Pons (tissue), 1 donor: ENCODE data around the gene KRT23.

Source experiments
- DNase-seq: peaks from one replicate; pipeline ENCODE4 v3.0.0-alpha.2; 2016; ENCODE audit warnings: low spot score

KRT23 gene

DNA sequence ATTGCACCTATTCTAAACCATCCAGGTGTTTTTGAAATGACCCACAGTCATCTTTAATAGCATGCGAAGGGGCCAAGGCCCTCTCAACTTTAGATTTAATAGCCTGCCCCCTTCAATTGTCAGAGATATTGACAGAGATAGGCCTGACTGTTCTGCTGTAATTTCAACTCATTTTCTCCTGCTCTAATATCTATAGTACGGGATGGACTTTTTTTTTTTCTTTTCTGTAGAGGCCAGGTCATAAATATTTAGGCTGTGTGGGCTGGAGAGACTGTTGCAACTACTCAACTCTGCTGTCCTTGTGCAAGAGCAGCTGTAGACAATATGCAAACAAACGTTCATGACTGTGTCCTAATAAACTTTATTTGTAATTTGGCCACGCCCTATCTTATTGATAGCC is 27.7 kb downstream of the KRT23 start:
- DNase-seq, result no peak

DNA sequence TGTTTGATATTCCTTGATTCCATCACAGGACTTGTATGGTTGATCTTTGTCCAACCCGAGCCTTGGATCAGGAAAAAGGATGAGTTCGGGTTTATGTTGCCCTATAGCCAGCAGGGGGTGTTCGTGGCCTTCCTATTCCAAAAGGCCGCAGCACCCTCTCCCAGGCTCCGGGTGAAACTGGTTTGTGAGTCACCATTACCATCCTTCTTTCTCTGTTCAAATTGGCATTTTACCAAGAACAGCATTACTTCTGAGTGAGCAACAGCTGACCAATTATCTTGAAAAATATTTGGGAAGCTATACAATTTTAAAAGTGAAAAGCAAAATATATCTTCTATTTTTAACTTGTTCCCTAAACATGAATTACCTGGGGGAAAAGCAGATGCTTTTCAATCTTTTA is 28.1 kb downstream of the KRT23 start:
- peak; percentile 81 for DNase-seq

DNA sequence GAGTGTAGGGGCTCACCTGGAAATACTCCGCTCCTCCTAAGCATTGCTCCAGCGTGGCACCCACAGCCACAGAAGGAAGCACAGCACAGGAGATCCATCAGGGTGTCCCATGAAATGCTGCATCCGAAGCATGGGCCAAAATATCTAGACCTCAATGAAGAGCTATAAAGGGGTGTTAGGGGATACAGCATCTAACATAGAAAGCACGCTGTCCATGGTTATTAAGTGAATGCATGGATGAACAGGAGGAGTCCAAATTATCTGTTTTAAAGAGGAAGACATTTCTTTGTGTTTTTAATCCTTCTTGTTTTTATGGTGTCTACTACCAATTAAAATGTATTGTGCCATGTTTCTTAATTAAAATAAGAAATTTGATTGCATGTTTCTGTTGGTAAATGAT is 30.8 kb downstream of the KRT23 start:
- DNase-seq, result no peak

DNA sequence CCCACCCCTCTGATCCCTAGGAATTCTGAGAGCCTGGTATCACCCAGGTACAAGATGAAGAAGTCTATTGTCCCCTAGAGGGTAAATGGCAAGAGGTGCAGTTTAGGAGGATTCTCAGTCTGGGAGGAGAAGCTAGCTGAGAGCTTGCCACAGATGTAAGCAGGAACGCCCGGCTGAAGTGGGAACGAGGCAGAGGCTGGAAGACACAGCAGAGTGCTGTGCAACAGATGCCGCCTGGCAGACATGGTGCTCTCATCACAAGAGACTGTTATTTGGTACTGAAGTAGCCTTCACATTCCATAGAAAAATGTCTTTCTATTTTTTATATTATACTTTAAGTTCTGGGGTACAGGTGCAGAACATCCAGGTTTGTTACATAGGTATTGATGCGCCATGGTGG is 32.1 kb downstream of the KRT23 start:
- no peak for DNase-seq

DNA sequence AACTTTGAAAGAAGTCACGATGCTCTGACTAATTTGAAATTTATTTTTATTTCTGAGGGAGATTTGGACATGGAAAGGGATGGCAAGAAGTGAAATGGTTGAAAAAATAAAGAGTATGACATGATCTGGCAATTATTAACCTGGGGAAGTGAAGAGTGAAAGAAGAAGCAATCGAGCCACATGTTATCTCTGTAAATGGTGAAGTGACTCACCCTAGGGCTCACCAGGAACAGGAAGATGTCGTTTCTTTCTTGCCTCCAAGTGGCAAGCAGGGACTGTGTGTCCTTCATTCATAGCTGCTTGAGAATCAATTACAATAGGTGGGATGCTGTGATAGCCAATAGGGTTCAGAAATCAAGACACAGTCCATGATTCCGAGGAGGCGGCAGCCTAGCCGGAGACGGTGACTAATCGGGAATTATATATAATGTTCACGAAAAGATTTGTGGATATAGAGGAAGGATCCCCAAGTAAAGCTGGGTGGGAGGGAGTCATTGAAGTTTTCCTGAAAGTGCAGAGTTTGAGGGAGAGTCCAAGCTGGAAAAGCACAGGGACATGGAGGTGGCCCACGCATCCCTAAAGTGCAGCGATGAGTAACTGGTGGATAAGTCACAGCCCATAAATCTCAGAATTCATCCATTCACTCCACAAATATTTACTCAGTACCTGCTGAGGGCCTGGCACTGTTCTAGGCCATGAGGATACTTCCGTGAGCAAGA is 34.2 kb downstream of the KRT23 start:
- no peak for DNase-seq

DNA sequence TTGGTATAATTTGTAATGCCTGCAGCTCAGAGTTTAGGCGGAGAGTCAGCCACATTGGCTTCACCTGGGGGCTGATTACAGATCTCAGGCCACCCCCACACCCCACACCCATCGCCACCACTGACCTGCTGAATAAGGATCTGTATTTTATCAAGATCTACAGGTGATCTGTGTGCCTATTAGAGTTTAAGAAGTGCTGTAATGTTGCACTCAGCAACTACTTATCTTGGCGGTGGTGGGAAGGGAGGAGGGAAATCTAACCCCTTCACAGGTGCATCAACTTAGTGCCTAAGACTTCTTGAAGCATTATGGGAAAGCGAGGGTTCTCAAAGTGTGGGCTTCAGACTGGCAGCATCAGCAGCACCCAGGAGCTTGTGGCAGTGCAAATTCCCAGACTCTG is 34.9 kb downstream of the KRT23 start:
- DNase-seq, result no peak

DNA sequence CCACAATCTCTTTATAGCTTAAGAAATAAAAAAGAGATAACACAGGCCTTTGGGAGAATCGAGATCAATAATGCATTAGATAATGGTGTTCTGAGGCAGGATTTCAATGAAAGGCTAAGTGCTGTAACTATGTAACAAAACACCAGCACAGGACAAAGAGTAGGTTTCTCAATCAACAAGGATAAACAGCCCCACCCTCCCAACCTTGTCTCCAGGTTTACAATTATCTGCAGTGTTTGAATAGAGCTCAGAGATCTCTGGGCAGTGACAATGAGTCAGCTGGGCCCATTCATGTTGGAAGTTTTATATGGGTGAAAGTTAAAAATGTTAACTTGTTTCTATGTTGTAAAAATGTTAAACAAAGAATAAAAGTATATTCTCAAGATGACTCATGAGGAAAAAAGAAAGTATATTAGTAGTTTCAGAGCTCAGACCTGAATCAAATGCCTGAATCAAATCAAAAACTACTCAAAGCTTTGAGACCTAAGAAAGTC is 35.4 kb downstream of the KRT23 start:
- DNase-seq, result no peak

DNA sequence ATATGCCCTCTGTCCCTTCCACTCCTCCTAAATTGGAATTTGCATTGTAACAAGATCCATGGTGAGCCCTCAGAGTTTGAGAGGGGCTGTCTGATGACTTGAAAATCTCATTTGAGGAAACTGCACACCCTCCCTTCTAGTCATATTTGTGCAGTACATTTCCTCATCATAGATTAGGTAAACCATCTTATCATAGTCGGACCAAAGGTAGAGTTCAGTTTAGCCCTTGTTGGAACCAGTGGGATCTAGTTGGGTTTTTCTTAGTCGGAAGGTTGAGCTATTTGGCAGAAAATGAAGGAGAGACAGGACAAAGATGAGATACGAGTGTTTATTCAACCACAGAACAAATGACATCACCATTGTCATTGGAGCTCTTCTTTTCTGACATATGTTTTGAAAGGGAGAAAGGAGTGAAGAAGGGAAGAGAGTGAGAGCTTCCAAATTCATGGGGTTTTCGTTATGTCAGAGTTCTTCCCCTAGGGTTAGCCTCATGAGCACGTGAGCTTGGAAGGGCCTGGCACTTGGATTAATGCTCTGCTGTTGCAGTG is 36.6 kb downstream of the KRT23 start:
- DNase-seq, result no peak

DNA sequence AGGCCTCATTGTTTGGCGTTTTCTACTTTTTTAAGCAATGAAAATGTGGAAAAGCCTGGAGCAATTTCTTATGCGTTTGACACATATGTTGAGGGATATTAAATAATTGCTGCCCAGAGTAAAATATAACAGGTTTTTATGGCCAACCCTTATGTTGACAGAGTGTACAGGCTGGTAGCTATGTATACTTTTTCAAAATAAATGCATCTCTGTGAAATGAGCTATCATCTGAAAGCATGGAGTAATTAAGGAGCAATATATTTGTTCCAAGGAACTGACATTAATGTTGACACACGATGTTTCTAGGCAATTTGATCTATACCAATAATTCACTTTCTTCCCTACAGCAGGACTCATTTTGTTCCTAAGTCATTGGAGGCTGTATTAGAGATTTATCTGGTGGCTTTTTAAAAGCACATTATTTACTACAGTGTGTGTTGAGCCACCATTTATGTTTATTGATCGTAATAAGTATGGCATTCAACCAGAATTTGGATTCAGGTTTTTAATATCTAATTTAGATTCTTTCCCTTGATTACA is 40.5 kb downstream of the KRT23 start:
- DNase-seq, result no peak

DNA sequence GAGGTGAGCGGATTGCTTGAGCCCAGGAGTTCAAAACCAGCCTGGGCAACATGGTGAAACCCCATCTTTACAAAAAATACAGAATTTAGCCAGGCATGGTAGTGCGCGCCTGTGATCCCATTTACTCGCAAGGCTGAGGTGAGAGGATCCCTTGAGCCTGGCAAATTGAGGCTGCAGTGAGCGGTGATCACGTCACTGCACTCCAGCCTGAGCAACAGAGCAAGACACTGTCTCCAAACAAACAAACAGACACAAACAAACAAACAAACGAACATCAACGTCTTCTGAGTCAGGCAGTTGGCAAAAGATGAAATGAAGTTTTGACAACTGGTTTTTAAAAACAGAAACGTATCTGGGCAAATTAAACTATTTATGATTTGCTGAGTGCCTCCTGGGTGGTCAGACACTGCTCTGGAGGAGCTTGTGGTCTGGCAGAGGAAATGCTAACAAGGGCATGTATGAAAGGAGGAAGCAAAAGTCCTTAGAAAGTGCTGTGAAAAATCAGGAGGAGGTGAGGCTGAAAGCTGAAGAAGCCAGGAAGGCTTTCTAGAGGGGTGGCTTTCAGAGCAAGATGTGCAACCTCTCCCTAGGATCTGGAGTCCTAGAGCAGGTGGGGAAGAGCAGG is 42.2 kb downstream of the KRT23 start:
- no peak for DNase-seq

DNA sequence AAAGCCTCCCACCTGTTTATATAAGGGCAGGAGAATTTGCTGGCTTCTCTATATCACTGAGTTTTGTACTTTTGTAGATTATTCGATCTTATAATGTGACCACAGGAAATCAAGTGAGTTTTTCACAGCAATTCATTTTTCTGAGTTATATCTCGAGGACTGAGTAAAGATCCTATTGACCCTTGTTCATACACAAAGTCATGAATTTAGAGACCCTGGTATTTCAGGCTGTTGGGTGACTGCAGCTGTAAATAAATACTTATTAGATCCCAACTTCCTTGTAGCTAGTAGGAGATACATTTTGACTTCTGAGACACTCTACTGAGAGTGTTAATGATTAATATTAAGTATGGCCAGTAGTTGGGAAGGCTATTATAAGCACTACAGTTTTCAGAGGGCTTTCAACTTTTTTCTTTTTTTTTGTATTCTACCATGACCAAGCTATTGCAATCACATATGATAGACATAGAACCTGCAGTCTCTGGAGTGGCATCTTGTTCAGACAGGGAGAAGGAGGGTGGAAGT is 49.2 kb downstream of the KRT23 start:
- no peak for DNase-seq

DNA sequence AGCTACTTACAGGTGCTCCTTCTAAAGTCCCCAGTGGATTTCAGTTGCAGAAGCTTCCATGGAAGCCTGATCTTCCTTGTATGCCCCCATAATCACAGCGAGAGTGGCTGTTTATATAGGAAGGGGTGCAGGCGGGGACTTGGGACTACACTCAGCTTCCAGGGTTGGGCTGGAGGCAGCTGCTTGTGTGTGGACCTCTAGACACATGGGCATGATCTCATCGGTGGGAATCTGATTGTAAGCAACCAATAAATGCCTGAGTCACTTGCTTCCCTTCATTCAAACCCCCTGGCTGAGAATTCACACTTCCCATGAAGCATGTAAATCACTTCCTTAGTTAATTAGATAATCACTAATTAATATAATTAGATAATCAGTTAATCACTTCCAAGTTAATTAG is 51.4 kb downstream of the KRT23 start:
- DNase-seq, result no peak

DNA sequence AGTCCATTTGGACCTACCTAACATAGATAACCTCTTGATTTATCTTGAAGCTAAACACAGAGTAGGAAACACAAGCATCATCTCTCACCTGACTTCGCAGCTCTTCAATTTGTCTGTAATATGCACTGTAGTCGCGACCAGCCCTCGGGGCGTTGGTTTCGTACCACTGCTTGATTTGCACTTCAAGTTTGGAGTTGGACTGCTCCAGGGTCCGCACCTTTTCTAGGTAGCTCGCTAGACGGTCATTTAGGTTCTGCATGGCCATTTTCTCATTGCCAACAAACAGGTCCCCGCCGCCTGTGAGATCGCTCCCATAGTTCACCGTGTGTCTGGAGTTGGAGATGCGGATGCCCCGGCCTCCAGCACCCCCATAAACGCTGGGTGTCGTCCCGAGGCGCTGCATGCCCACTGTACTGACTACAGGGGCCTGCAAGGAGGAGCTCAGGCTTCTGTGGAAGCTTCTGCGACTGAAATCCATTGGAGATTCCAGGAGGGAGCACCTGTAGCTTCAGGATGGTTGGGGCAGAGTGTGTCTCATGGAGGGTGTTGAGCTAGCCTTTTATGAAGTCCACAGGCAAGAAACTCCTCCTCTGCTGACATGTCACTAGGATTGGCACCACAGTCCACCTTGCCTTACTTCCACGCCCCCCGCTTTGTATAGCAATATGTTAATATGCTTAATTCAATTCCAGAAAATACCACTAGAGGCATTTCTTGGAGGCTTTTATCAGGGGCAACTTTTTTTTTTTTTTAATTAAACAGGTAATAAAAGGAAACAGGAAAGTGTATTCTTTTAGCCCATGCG is 52.5 kb downstream of the KRT23 start, which contains the start of gene KRT20:
Gene KRT20, minus strand, starts transcription at position 535 of the 805 bp plus-strand sequence. Its CDS starts 57 bp downstream, at position 478.
- DNase-seq, result no peak

DNA sequence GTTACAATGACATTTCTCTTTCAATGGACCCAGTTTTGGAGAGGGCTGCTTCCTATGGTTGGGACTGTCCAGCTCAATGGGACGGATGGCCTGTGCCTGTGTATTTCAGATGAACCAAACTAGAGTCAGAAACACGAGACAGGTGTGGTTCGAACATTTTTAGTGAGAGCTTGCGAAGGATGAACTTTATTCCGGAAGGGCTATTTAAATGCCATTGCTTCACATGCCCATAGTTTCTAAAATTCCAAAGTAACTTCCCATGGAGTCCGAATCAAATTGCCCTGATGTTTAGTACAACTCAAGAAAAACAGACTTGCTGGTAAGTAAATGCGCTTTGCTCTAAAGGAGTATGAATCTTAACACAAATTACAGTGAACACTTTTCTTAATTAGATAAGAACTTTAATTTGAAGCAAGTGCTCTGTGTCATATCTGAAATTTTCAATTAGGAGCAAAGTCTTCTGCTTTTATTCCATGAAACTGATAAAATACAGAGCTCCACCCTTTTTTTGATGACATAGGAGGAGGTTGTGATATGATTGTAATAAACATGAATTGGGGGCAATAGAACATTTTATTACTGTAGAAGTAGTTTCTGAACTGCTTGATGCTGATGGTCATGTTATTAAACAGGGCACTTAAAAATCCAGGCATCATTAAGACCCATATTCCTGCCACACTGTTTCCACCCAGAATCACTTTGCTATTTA is 53.7 kb downstream of the KRT23 start:
- no peak for DNase-seq

DNA sequence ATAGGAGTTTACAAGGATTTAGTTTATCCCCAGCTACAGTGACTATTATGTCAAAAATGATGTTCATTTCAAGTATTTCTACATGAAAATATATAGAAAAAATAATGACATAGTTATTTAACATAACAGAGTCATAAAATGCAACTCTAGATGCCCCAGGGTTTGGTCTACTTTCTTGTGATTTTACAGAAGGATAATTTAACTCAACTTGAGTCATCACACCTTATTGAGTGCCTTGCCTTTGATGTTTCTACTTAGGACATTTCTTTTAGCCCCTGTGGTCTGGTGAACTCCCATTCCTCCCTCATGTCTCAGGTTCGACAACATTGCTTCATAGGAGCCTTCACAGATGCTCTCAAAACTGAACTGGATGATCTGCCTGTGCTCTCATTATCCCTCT is 54.4 kb downstream of the KRT23 start:
- DNase-seq, result no peak

DNA sequence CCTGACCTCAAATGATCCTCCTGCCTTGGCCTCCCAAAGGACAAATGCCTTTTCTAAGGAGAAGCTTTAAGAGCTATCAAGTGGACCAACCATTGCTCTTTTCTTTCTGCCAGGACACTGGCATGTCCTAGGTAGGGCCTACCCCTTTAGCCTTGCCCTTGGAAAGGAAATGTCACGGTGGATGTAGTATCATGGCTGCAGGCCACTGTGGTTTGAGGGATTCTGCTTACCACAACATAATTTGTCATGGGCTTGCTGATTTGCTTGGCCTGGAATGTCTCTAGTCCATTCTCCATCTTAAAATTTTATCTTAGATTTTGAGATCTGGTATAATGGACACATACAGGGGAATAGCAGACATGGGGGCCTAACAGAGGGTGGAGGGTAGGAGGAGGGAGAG is 58.4 kb downstream of the KRT23 start:
- DNase-seq, result no peak

DNA sequence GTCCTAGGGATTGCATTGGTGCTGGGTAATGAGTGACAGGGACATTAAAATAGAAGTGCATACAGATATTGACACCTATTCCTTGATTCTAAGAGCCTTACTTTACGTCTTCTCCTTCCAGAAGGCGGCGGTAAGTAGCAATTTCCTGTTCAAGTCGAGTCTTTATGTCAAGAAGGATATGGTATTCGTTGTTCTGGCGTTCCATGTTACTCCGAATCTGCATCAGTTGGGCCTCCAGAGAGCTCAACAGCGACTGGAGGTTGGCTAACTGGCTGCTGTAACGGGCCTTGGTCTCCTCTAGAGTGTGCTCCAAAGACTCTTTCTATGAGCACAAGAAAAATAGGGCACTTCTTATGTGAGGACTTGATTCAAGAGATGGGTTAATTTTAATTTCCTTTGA is 59.4 kb downstream of the KRT23 start:
- no peak for DNase-seq

DNA sequence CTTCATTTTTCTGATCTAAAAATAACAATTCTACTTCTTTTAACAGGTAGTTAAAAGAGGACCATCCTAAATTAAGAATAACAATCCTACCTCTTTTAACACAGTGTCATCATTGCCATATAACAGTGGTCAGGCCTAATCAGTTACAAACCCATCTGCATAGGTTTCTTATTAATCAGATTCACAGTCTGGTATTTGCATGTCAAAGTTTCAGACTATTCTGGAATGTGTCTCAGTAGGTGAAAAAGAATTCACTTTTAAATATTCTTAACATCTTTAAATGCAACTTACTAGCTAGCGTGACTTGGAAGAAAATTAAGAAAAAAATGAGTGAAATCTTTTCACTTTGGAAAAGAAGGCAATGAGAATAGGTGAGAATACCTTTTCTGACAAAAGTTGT is 63.6 kb downstream of the KRT23 start:
- no peak for DNase-seq

DNA sequence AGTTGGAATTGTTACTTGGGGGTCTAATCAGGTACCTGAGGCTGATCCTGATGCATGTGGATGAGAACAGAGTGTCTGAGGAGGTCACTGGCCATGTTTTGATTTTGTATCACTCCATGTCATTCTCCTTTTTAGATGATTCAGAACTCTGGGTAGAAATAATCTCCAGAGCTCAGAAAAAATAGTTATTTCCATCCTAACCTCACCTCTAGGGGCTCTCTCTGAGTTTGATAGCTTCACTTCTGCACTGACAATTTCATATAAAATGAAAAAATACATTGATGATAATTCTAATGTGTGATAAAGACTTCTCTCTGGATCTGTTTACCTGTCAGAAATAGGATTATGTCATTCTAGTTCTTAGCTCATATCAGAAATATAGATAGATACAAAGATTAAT is 64.2 kb downstream of the KRT23 start:
- DNase-seq, result no peak
